HG03520 (cell line): Measurements from ENCODE around the gene PRICKLE4.

Experiments used
- ATAC-seq: cut with Tn5 transposase; IDR thresholded peaks from one replicate; pipeline ENCODE4 v1.9.1; 2021; ENCODE audit warnings: mild to moderate bottlenecking, moderate library complexity; ENCODE audit not compliant: unreplicated experiment

PRICKLE4 gene

GRCh38 chr6:41836022-41836659 is 55.6 kb downstream of the PRICKLE4 start:
- no peak for ATAC-seq

- no peak for ATAC-seq
Observed at GRCh38 chr6:41836660-41837052, 56.1 kb downstream of the PRICKLE4 start.
